Naive thymus-derived CD4-positive, alpha-beta T cell (primary cell): ENCODE measurements around the gene ITGAL. TPM values are rescaled to one million over a fixed set of nuclear protein-coding genes. Genes with fewer than 3 reads are reported as not detected.
A peak's percentile ranks its signal among the peaks of the same experiment; 100 is the strongest.

ENCODE experiments used
- ATAC-seq: fragments of 150-1000 bp; cut with Tn5 transposase; 2 replicates; pipeline ENCODE4 v1.10.0; 2021; ENCODE audit warnings: mild to moderate bottlenecking, moderate library complexity
- CTCF ChIA-PET: fragments of 350-600 bp; sonication (Branson Sonifier 250); formaldehyde crosslinking; loops from one replicate; lab custom pipeline; 2021; ENCODE audit warnings: antibody characterized with exemption; lab: Charles Lee
- POLR2A ChIA-PET: fragments of 350-600 bp; sonication (Branson Sonifier 250); formaldehyde crosslinking; loops from one replicate; lab custom pipeline; 2021; ENCODE audit warnings: antibody characterized with exemption, inconsistent platforms; lab: Charles Lee
- DNase-seq, 9 donors: peaks; one replicate each; pipeline versions ENCODE4 v3.0.0 to v3.0.0-alpha.2; 2020 to 2022; ENCODE audit warnings: mixed read lengths in 1 of 9
- H3K27ac ChIP-seq: one replicate; pipeline ENCODE4 v1.7.0; 2013; ENCODE audit warnings: mild to moderate bottlenecking, low read depth, low read length, moderate library complexity
- H3K27me3 ChIP-seq, 2 donors: one replicate each; pipeline ENCODE4 v1.7.0; 2013; ENCODE audit warnings: low read length in 2 of 2, mild to moderate bottlenecking in 2 of 2, moderate library complexity in 2 of 2; ENCODE audit not compliant: control insufficient read depth in 2 of 2, insufficient read depth in 2 of 2
- H3K36me3 ChIP-seq, 3 experiments: 1 replicate in 2 of 3; 2 replicates in 1 of 3; pipeline ENCODE4 v1.7.0; 2013; ENCODE audit warnings: low read length in 3 of 3, mild to moderate bottlenecking in 3 of 3, moderate library complexity in 1 of 3; ENCODE audit not compliant: insufficient read depth in 3 of 3, control insufficient read depth in 2 of 3
- H3K4me1 ChIP-seq, 2 donors: one replicate each; pipeline ENCODE4 v1.7.0; 2013; ENCODE audit warnings: low read length in 2 of 2, mild to moderate bottlenecking in 2 of 2, moderate library complexity in 1 of 2; ENCODE audit not compliant: control insufficient read depth in 2 of 2, insufficient read depth in 2 of 2
- H3K4me3 ChIP-seq: 2 replicates; pipeline ENCODE4 v1.7.0; 2013; ENCODE audit warnings: mild to moderate bottlenecking, low read length
- H3K9me3 ChIP-seq, 3 experiments: 1 replicate in 2 of 3; 2 replicates in 1 of 3; pipeline ENCODE4 v1.7.0; 2013; ENCODE audit warnings: low read length in 3 of 3; ENCODE audit not compliant: control insufficient read depth in 2 of 3
- H3K27ac Mint-ChIP-seq, 9 donors: one replicate each; pipeline ENCODE4 v1.8.0; 2020 to 2022; ENCODE audit warnings: mixed read lengths in 9 of 9, mild to moderate bottlenecking in 8 of 9, moderate library complexity in 5 of 9, inconsistent platforms in 2 of 9
- H3K27me3 Mint-ChIP-seq, 5 donors: one replicate each; pipeline ENCODE4 v1.8.0; 2021 to 2022; ENCODE audit warnings: mixed read lengths in 5 of 5, mild to moderate bottlenecking in 1 of 5
- H3K36me3 Mint-ChIP-seq, 5 donors: one replicate each; pipeline ENCODE4 v1.8.0; 2020 to 2022; ENCODE audit warnings: mixed read lengths in 5 of 5, mild to moderate bottlenecking in 3 of 5, inconsistent platforms in 1 of 5
- H3K4me1 Mint-ChIP-seq, 7 donors: one replicate each; pipeline ENCODE4 v1.8.0; 2020 to 2022; ENCODE audit warnings: mixed read lengths in 7 of 7, mild to moderate bottlenecking in 3 of 7, inconsistent platforms in 1 of 7
- H3K4me3 Mint-ChIP-seq, 10 donors: one replicate each; pipeline ENCODE4 v1.8.0; 2020 to 2022; ENCODE audit warnings: mild to moderate bottlenecking in 10 of 10, mixed read lengths in 10 of 10, moderate library complexity in 6 of 10, inconsistent platforms in 2 of 10
- H3K9me3 Mint-ChIP-seq, 11 donors: one replicate each; pipeline ENCODE4 v1.8.0; 2020 to 2022; ENCODE audit warnings: mixed read lengths in 11 of 11, mild to moderate bottlenecking in 4 of 11, inconsistent platforms in 1 of 11, moderate library complexity in 1 of 11
- intact Hi-C, 2 donors: fragments of 100-400 bp; cut with micrococcal nuclease; formaldehyde crosslinking; loops; one replicate each; pipeline ENCODE4 v1.15.1; 2023
- polyA plus RNA-seq, 2 donors: library from polyadenylated mRNA; unstranded; fragments of 300-500 nt; fragmentation: Illumina TruSeq; gene quantifications; one replicate each; pipeline ENCODE4 v1.2.3, GENCODE V29; 2021
- total RNA-seq, 6 experiments: library from RNA in 5 of 6; stranded (reverse) in 5 of 6; gene quantifications; 1 replicate in 5 of 6; 2 replicates in 1 of 6; pipeline ENCODE4 v1.2.3 and lab custom pipeline; 2021 to 2026

Gene ITGAL
- total and polyA plus RNA-seq, 7 experiments from 2014 or later: 110 to 629 (median 411) TPM

GRCh38 chr16:30556125-30556473 is 83.6 kb downstream of the ITGAL start:
- POLR2A ChIA-PET: interaction anchor here (1.1 to 9.3 kb wide), 5 partner anchors 15 to 148 kb away, joined by 3 to 159 read pairs (median 20); partner anchors contain the start of genes ZNF688, ZNF747 and ZNF785
- peak overlapping the region; percentile 65 to 94 (median 91) for H3K27ac Mint-ChIP-seq

GRCh38 chr16:30557707-30557956 is 85.1 kb downstream of the ITGAL start:
- Histone ChIP-seq H3K4me1 (peaks cover 18 to 20% of the 10 kb centered on the region in 2 donors), H3K9me3 (no peaks in the 10 kb centered on the region), H3K27ac (peak overlapping the region; percentile 99), H3K4me3 (peak overlapping the region; percentile 92), H3K27me3 (no peaks in the 10 kb centered on the region), H3K36me3 (peaks cover 0 to 36% (median 8%) of the 10 kb centered on the region in 3 experiments)
- Mint-ChIP-seq H3K9me3 (peaks cover 0 to 2% (median 0%) of the 10 kb centered on the region in 11 donors), H3K36me3 (peaks cover 0 to 16% (median 5%) of the 10 kb centered on the region in 5 donors), H3K4me1 (peaks cover 36 to 64% (median 49%) of the 10 kb centered on the region in 7 donors), H3K27me3 (no peaks in the 10 kb centered on the region), H3K4me3 (peak overlapping the region; percentile 83 to 92 (median 90)), H3K27ac (peak overlapping the region; percentile 87 to 94 (median 92))
- ChIA-PET POLR2A (interaction anchor here (0.7 to 9.3 kb wide), 24 partner anchors 9 to 492 kb away, joined by 3 to 159 read pairs (median 5); partner anchors contain the start of genes ALDOA, CORO1A, DCTPP1 and FBRS), CTCF (interaction anchor here (0.6 to 6.2 kb wide), 8 partner anchors 9 to 135 kb away, joined by 3 to 37 read pairs (median 6); partner anchors contain the start of genes DCTPP1, ZNF688 and ZNF747)
- DNase-seq (peak in 1 of 9 donors; percentile 42), ATAC-seq (no peak)
- intact Hi-C loops: loop anchor here in 1 of 2 donors (5.0 kb wide), 2 partner anchors 180 to 365 kb away; partner anchors contain the start of gene FBXL19

More at GRCh38 chr16:30556125-30556473, 83.6 kb downstream of the ITGAL start:
- Histone ChIP-seq H3K36me3 (peaks cover 0 to 36% (median 8%) of the 10 kb centered on the region in 3 experiments), H3K9me3 (no peaks in the 10 kb centered on the region), H3K27ac (no peak overlapping the region), H3K4me1 (peaks cover 26 to 34% of the 10 kb centered on the region in 2 donors), H3K27me3 (no peaks in the 10 kb centered on the region), H3K4me3 (no peak overlapping the region)
- ATAC-seq (no peak), DNase-seq (no peak)
- CTCF ChIA-PET: interaction anchor here (1.0 to 6.2 kb wide), 2 partner anchors 21 to 138 kb away, joined by 3 to 37 read pairs; partner anchors contain the start of gene ZNF747
- peak overlapping the region; percentile 43 to 92 (median 89) for H3K4me3 Mint-ChIP-seq
- H3K27me3 Mint-ChIP-seq: no peaks in the 10 kb centered on the region
- intact Hi-C loops: loop anchor here in 1 of 2 donors (5.0 kb wide), 2 partner anchors 179 to 366 kb away; partner anchors contain the start of gene FBXL19
- peaks cover 45 to 72% (median 57%) of the 10 kb centered on the region in 7 donors for H3K4me1 Mint-ChIP-seq
- H3K36me3 Mint-ChIP-seq: peaks cover 0 to 20% (median 5%) of the 10 kb centered on the region in 5 donors
- H3K9me3 Mint-ChIP-seq: peaks cover 0 to 2% (median 0%) of the 10 kb centered on the region in 11 donors

- CTCF ChIA-PET: interaction anchor here (0.6 to 6.2 kb wide), 12 partner anchors 8 to 343 kb away, joined by 3 to 37 read pairs (median 4); partner anchors contain the start of genes DCTPP1, ZNF688, ZNF747 and ZNF785
- Mint-ChIP-seq H3K27me3 (no peaks in the 10 kb centered on the region), H3K9me3 (peaks cover 0 to 2% (median 0%) of the 10 kb centered on the region in 11 donors), H3K36me3 (peaks cover 0 to 16% (median 5%) of the 10 kb centered on the region in 5 donors), H3K27ac (peak within 1 kb of the TSS; percentile 87 to 94 (median 92)), H3K4me3 (peak within 1 kb of the TSS; percentile 83 to 92 (median 90)), H3K4me1 (peaks cover 33 to 58% (median 43%) of the 10 kb centered on the region in 7 donors)
- intact Hi-C loops: loop anchor here (1.0 to 5.0 kb wide), 16 partner anchors 13 to 562 kb away; partner anchors contain the start of genes DCTPP1 (in 2 of the 2), ZNF785 (in 2 of the 2), FBRS (in 1 of the 2) and FBXL19 (in 1 of the 2)
- no peaks in the 10 kb centered on the region for H3K27me3 ChIP-seq
- peaks cover 12 to 15% of the 10 kb centered on the region in 2 donors for H3K4me1 ChIP-seq
- peak; percentile 95 for ATAC-seq
- H3K4me3 ChIP-seq: peak within 1 kb of the TSS; percentile 92
- DNase-seq: peak; percentile 79 to 95 (median 91)
- POLR2A ChIA-PET: interaction anchor here (0.6 to 9.3 kb wide), 29 partner anchors 9 to 493 kb away, joined by 3 to 159 read pairs (median 5); partner anchors contain the start of genes ALDOA, CORO1A, DCTPP1 and FBRS
- H3K36me3 ChIP-seq: peaks cover 0 to 35% (median 8%) of the 10 kb centered on the region in 3 experiments
- no peaks in the 10 kb centered on the region for H3K9me3 ChIP-seq
- peak within 1 kb of the TSS; percentile 99 for H3K27ac ChIP-seq
Observed at GRCh38 chr16:30557957-30558788, 85.6 kb downstream of the ITGAL start, which contains the start of gene ZNF764. TSS of gene ZNF764 (minus strand) at chr16:30558374. CDS start at chr16:30558182, 192 bp downstream.

GRCh38 chr16:30558789-30559377 is 86.3 kb downstream of the ITGAL start:
- ChIA-PET CTCF (interaction anchor here (0.6 to 6.2 kb wide), 8 partner anchors 12 to 135 kb away, joined by 3 to 37 read pairs (median 4); partner anchors contain the start of genes DCTPP1, ZNF688, ZNF747 and ZNF785), POLR2A (interaction anchor here (0.6 to 9.3 kb wide), 19 partner anchors 8 to 159 kb away, joined by 3 to 159 read pairs (median 8); partner anchors contain the start of genes DCTPP1, FBRS, ZNF688 and ZNF689)
- Mint-ChIP-seq H3K4me1 (peaks cover 26 to 51% (median 36%) of the 10 kb centered on the region in 7 donors), H3K9me3 (peaks cover 0 to 2% (median 0%) of the 10 kb centered on the region in 11 donors), H3K36me3 (peaks cover 0 to 10% (median 5%) of the 10 kb centered on the region in 5 donors), H3K27ac (peak overlapping the region; percentile 76 to 94 (median 91)), H3K27me3 (no peaks in the 10 kb centered on the region), H3K4me3 (peak overlapping the region; percentile 83 to 92 (median 90))
- intact Hi-C loops: loop anchor here (1.0 to 5.0 kb wide), 16 partner anchors 12 to 563 kb away; partner anchors contain the start of genes DCTPP1 (in 2 of the 2), ZNF785 (in 2 of the 2), FBRS (in 1 of the 2) and FBXL19 (in 1 of the 2)
- ATAC-seq: no peak
- DNase-seq: no peak
- Histone ChIP-seq H3K36me3 (peaks cover 0 to 28% (median 3%) of the 10 kb centered on the region in 3 experiments), H3K27ac (peak overlapping the region; percentile 99), H3K27me3 (no peaks in the 10 kb centered on the region), H3K9me3 (no peaks in the 10 kb centered on the region), H3K4me1 (peaks cover 10% of the 10 kb centered on the region in 2 donors), H3K4me3 (peak overlapping the region; percentile 92)

- no peaks in the 10 kb centered on the region for H3K27me3 Mint-ChIP-seq
- Histone ChIP-seq H3K36me3 (peaks cover 0 to 21% (median 0%) of the 10 kb centered on the region in 3 experiments), H3K9me3 (no peaks in the 10 kb centered on the region), H3K27me3 (no peaks in the 10 kb centered on the region), H3K4me3 (no peak overlapping the region), H3K4me1 (peaks cover 7 to 10% of the 10 kb centered on the region in 2 donors), H3K27ac (no peak overlapping the region)
- intact Hi-C loops: loop anchor here (2.0 to 5.0 kb wide), 3 partner anchors 33 to 363 kb away; partner anchors contain the start of genes FBXL19 (in 1 of the 2) and ZNF768 (in 1 of the 2)
- DNase-seq (no peak), ATAC-seq (no peak)
- H3K4me3 Mint-ChIP-seq: peak overlapping the region in 7 of 10 donors; percentile 55 to 92 (median 64)
- ChIA-PET POLR2A (interaction anchor here (1.7 to 9.3 kb wide), 9 partner anchors 7 to 142 kb away, joined by 6 to 159 read pairs (median 18); partner anchors contain the start of genes FBRS, ZNF688, ZNF689 and ZNF747), CTCF (interaction anchor here (6.2 kb wide), 1 partner anchor 25 kb away, joined by 37 read pairs; the partner anchor contains the start of gene ZNF747)
- peaks cover 22 to 44% (median 30%) of the 10 kb centered on the region in 7 donors for H3K4me1 Mint-ChIP-seq
- H3K9me3 Mint-ChIP-seq: peaks cover 0 to 2% (median 0%) of the 10 kb centered on the region in 11 donors
- peaks cover 0 to 5% (median 0%) of the 10 kb centered on the region in 5 donors for H3K36me3 Mint-ChIP-seq
- peak overlapping the region in 7 of 9 donors; percentile 86 to 94 (median 91) for H3K27ac Mint-ChIP-seq
Observed at GRCh38 chr16:30559690-30560089, 87.1 kb downstream of the ITGAL start.
